Astrocyte (in vitro differentiated cells and primary cell): ENCODE data around the gene RFC2. TPM values are rescaled to one million over a fixed set of nuclear protein-coding genes. Genes with fewer than 3 reads are reported as not detected.

Experiments used
- DNase-seq: peaks from one replicate; pipeline ENCODE4 v3.0.0-alpha.2; 2010; ENCODE audit warnings: low read depth
- FAIRE-seq: peaks from 2 replicates; lab custom pipeline; 2011; peaks lifted over from hg19 to GRCh38; lab: Jason Lieb, UNC
- H2AFZ ChIP-seq: 2 replicates; pipeline ENCODE4 v1.6.0; 2012; ENCODE audit warnings: low read depth, low read length, inconsistent platforms
- H3K27ac ChIP-seq: 2 replicates; pipeline ENCODE4 v1.5.1; 2011; ENCODE audit warnings: low read depth, low read length, inconsistent platforms
- H3K27me3 ChIP-seq: 2 replicates; pipeline ENCODE4 v1.6.0; 2011; ENCODE audit warnings: low read length, inconsistent platforms; ENCODE audit not compliant: insufficient read depth
- H3K36me3 ChIP-seq: 2 replicates; pipeline ENCODE4 v1.5.1; 2011; ENCODE audit warnings: low read length, inconsistent platforms; ENCODE audit not compliant: insufficient read depth
- H3K4me1 ChIP-seq: 2 replicates; pipeline ENCODE4 v1.5.1; 2011; ENCODE audit warnings: low read length, inconsistent platforms; ENCODE audit not compliant: insufficient read depth
- H3K4me2 ChIP-seq: 2 replicates; pipeline ENCODE4 v1.6.0; 2012; ENCODE audit warnings: low read length, inconsistent platforms
- H3K4me3 ChIP-seq: 2 replicates; pipeline ENCODE4 v1.5.1; 2011; ENCODE audit warnings: low read depth, mild to moderate bottlenecking, low read length, inconsistent platforms; ENCODE audit not compliant: insufficient read depth
- H3K79me2 ChIP-seq: 2 replicates; pipeline ENCODE4 v1.6.0; 2012; ENCODE audit warnings: mild to moderate bottlenecking, low read length, inconsistent platforms; ENCODE audit not compliant: insufficient read depth
- H3K9ac ChIP-seq: 2 replicates; pipeline ENCODE4 v1.6.0; 2012; ENCODE audit warnings: mild to moderate bottlenecking, low read length, inconsistent platforms
- H3K9me3 ChIP-seq: 2 replicates; pipeline ENCODE4 v1.5.1; 2012; ENCODE audit warnings: low read depth, mild to moderate bottlenecking, low read length, inconsistent platforms; ENCODE audit not compliant: insufficient read depth
- H4K20me1 ChIP-seq: 2 replicates; pipeline ENCODE4 v1.6.0; 2012; ENCODE audit warnings: low read length, inconsistent platforms; ENCODE audit not compliant: insufficient read depth
- H3K27ac Mint-ChIP-seq: one replicate; pipeline ENCODE4 v1.8.0; 2021; ENCODE audit warnings: mild to moderate bottlenecking, mixed read lengths; ENCODE audit not compliant: unreplicated experiment
- H3K27me3 Mint-ChIP-seq: one replicate; pipeline ENCODE4 v1.8.0; 2021; ENCODE audit warnings: low read depth, mixed read lengths; ENCODE audit not compliant: unreplicated experiment
- H3K36me3 Mint-ChIP-seq: one replicate; pipeline ENCODE4 v1.8.0; 2021; ENCODE audit warnings: low read depth, mixed read lengths; ENCODE audit not compliant: unreplicated experiment
- H3K4me1 Mint-ChIP-seq: one replicate; pipeline ENCODE4 v1.8.0; 2021; ENCODE audit warnings: low read depth, mixed read lengths; ENCODE audit not compliant: unreplicated experiment
- H3K4me3 Mint-ChIP-seq: one replicate; pipeline ENCODE4 v1.8.0; 2021; ENCODE audit warnings: mild to moderate bottlenecking, moderate library complexity, mixed read lengths; ENCODE audit not compliant: unreplicated experiment
- H3K9me3 Mint-ChIP-seq: one replicate; pipeline ENCODE4 v1.8.0; 2021; ENCODE audit warnings: mild to moderate bottlenecking, mixed read lengths; ENCODE audit not compliant: unreplicated experiment
- EZH2 ChIP-seq: IDR thresholded peaks from 2 replicates; pipeline ENCODE4 v1.6.1; 2012; ENCODE audit warnings: mild to moderate bottlenecking, low read length, inconsistent platforms; ENCODE audit not compliant: insufficient read depth
- total RNA-seq: library from RNA; stranded (reverse); gene quantifications from 2 replicates; pipeline ENCODE4 v1.2.1, GENCODE V29; 2021
- TF ChIP-seq, protein P1 (sequence below): IDR thresholded peaks from 2 replicates; pipeline ENCODE4 v1.5.1; 2011; ENCODE audit warnings: low read depth, mild to moderate bottlenecking, inconsistent platforms, low read length, moderate library complexity; ENCODE audit not compliant: insufficient read depth

RFC2 gene
- total RNA-seq, 1 donor from 2014 or later, result 12.3 TPM

DNA sequence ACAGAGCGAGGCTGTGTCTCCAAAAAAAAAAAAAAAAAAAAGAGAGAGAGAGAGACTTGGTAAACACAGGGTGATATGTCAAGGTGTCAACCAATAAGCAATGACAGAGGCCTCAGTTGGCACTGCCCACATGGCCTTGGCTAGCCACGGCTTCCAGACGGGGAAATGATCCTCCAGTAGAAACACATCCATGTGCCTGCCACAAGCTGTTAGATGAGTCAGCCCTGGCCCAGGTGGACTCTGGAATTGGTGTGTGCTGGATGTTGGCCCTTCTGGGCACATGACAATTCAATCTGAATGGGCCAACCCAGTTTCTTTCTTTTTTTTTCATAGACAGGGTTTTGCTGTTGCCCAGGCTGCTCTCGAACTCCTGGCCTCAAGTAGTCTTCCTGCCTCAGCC, 13.7 kb downstream of the RFC2 start:
- Histone ChIP-seq H3K9ac (no peak overlapping the region), H3K4me2 (no peak overlapping the region), H3K4me1 (no peaks in the 10 kb centered on the region), H3K4me3 (no peak overlapping the region), H3K27me3 (no peaks in the 10 kb centered on the region), H3K36me3 (peaks cover 27% of the 10 kb centered on the region), H2AFZ (no peak overlapping the region), H3K79me2 (no peaks in the 10 kb centered on the region), H3K9me3 (no peaks in the 10 kb centered on the region), H3K27ac (no peak overlapping the region), H4K20me1 (peaks cover 4% of the 10 kb centered on the region)
- FAIRE-seq (no peak), DNase-seq (no peak)
- Mint-ChIP-seq H3K36me3 (peaks cover 11% of the 10 kb centered on the region), H3K27ac (no peak overlapping the region), H3K4me3 (no peak overlapping the region), H3K27me3 (no peaks in the 10 kb centered on the region), H3K4me1 (no peaks in the 10 kb centered on the region), H3K9me3 (no peaks in the 10 kb centered on the region)
- TF ChIP-seq, protein P1, sequence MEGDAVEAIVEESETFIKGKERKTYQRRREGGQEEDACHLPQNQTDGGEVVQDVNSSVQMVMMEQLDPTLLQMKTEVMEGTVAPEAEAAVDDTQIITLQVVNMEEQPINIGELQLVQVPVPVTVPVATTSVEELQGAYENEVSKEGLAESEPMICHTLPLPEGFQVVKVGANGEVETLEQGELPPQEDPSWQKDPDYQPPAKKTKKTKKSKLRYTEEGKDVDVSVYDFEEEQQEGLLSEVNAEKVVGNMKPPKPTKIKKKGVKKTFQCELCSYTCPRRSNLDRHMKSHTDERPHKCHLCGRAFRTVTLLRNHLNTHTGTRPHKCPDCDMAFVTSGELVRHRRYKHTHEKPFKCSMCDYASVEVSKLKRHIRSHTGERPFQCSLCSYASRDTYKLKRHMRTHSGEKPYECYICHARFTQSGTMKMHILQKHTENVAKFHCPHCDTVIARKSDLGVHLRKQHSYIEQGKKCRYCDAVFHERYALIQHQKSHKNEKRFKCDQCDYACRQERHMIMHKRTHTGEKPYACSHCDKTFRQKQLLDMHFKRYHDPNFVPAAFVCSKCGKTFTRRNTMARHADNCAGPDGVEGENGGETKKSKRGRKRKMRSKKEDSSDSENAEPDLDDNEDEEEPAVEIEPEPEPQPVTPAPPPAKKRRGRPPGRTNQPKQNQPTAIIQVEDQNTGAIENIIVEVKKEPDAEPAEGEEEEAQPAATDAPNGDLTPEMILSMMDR, result no peak
- no peak for TF ChIP-seq EZH2

DNA sequence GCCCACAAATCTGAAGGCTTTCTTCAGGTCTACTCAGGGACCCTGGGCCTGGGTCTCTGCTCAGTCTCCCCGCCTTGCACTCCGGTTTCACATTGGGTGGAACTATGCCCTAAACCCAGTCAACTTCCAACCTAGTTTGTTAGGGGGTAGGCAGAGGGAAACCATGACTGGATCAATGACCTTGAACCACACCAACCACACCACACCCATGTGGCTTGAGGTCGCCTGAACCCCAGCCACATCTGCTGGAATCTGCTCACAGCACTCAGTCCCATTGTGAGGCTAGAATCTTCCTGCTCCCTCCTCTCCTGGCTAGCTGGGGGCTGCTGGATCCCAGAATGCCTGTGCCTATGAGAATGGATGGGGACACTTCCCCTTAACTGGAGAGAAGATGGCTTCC, 17.9 kb downstream of the RFC2 start:
- Histone ChIP-seq H3K4me3 (no peak overlapping the region), H3K9ac (no peak overlapping the region), H3K27ac (no peak overlapping the region), H2AFZ (no peak overlapping the region), H3K4me1 (peaks cover 9% of the 10 kb centered on the region), H3K36me3 (peaks cover 24% of the 10 kb centered on the region), H3K9me3 (no peaks in the 10 kb centered on the region), H3K27me3 (no peaks in the 10 kb centered on the region), H3K4me2 (no peak overlapping the region), H4K20me1 (peaks cover 8% of the 10 kb centered on the region), H3K79me2 (no peaks in the 10 kb centered on the region)
- no peak overlapping the region for H3K4me3 Mint-ChIP-seq
- FAIRE-seq, result no peak
- H3K36me3 Mint-ChIP-seq, result peaks cover 16% of the 10 kb centered on the region
- TF ChIP-seq, protein P1, result no peak
- TF ChIP-seq EZH2, result no peak
- H3K27me3 Mint-ChIP-seq, result no peaks in the 10 kb centered on the region
- H3K27ac Mint-ChIP-seq, result no peak overlapping the region
- H3K9me3 Mint-ChIP-seq, result no peaks in the 10 kb centered on the region
- no peaks in the 10 kb centered on the region for H3K4me1 Mint-ChIP-seq
- no peak for DNase-seq

DNA sequence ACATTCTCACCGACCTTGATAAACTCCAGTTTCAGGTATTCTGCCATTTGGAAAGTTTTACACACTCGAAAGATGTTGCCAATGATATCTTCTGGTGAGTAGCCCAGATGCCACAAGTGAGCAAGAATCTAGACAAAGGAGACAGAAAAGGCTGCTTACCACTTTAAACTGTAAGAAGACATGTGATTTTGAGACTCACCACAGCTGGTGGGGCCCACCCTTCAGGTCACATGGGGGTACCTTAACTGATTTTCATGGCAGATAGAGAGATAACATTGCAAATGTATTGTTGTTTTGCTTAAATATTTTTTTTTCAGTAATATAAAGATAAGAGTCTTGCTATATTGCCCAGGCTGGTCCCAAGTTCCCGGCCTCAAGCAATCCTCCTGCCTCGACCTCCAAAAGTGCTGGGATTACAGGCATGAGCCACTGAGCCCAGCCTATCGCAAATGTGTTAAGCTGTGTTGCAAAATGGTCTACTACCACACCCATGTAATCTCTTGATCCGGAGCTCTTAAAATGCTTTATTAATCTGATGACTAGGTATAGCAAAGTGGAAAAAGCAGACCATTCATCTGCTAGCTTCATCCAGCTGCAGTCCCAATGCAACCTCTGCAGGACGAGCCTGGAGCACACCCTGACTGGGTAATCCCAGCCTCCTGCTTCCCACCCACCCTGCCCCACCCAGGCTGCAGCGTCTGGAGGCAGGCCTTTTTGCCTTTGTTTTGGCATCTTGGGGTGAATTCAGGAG, 18.5 kb downstream of the RFC2 start:
- no peaks in the 10 kb centered on the region for H3K9me3 ChIP-seq
- Mint-ChIP-seq H3K27ac (no peak overlapping the region), H3K27me3 (no peaks in the 10 kb centered on the region), H3K4me3 (no peak overlapping the region), H3K9me3 (no peaks in the 10 kb centered on the region), H3K36me3 (peaks cover 16% of the 10 kb centered on the region), H3K4me1 (no peaks in the 10 kb centered on the region)
- no peaks in the 10 kb centered on the region for H3K79me2 ChIP-seq
- H2AFZ ChIP-seq, result no peak overlapping the region
- FAIRE-seq (no peak), DNase-seq (no peak)
- no peak overlapping the region for H3K4me2 ChIP-seq
- peaks cover 28% of the 10 kb centered on the region for H3K36me3 ChIP-seq
- TF ChIP-seq, protein P1, result no peak
- no peak for TF ChIP-seq EZH2
- no peaks in the 10 kb centered on the region for H3K27me3 ChIP-seq
- no peak overlapping the region for H3K9ac ChIP-seq
- peaks cover 9% of the 10 kb centered on the region for H3K4me1 ChIP-seq
- H3K4me3 ChIP-seq, result no peak overlapping the region
- no peak overlapping the region for H3K27ac ChIP-seq
- peaks cover 8% of the 10 kb centered on the region for H4K20me1 ChIP-seq
